GM12878 (cell line): ENCODE results near the gene GPSM1. TPM values are rescaled to one million over a fixed set of nuclear protein-coding genes. Genes with fewer than 3 reads are reported as not detected.

ENCODE experiments used
- ATAC-seq: fragments of 200-7000 bp; cut with Tn5 transposase; 3 replicates; pipeline ENCODE4 v1.9.1; 2020; ENCODE audit warnings: mild to moderate bottlenecking, moderate library complexity
- BruUV-seq: library from RNA; stranded (reverse); fragments of 400-500 nt; replicated peaks from 2 replicates; lab custom pipeline; 2021; lab: Mats Ljungman, UMichigan
- CTCF ChIA-PET: fragments of 300-600 bp; sonication (Branson Sonifier 250); formaldehyde crosslinking; extraction: SDS; loops from one replicate; lab custom pipeline; 2021; ENCODE audit warnings: inconsistent platforms; lab: Yijun Ruan, JAX
- POLR2A ChIA-PET: fragments of 350-600 bp; formaldehyde crosslinking; extraction: SDS; loops from one replicate; lab custom pipeline; 2021; ENCODE audit warnings: inconsistent platforms; lab: Charles Lee
- RAD21 ChIA-PET: fragments of 300-600 bp; sonication (Branson Sonifier 250); formaldehyde crosslinking; loops from one replicate; lab custom pipeline; 2023; ENCODE audit warnings: antibody characterized with exemption; ENCODE audit not compliant: unreplicated experiment; lab: Charles Lee
- SMC1A ChIA-PET: fragments of 300-600 bp; sonication (Branson Sonifier 250); formaldehyde crosslinking; loops from one replicate; lab custom pipeline; 2023; ENCODE audit not compliant: unreplicated experiment, uncharacterized antibody; lab: Charles Lee
- DNase-seq: peaks from one replicate; pipeline ENCODE4 v3.0.0-alpha.2; 2011; ENCODE audit warnings: low read depth, low spot score
- FAIRE-seq: peaks from 3 replicates; lab custom pipeline; 2011; peaks lifted over from hg19 to GRCh38; lab: Jason Lieb, UNC
- H2AFZ ChIP-seq: 2 replicates; pipeline ENCODE4 v1.6.0; 2011; ENCODE audit warnings: low read depth, low read length, control low read depth; ENCODE audit not compliant: control insufficient read depth
- H3K27ac ChIP-seq: 2 replicates; pipeline ENCODE4 v1.5.1; 2011; ENCODE audit warnings: control low read depth; ENCODE audit not compliant: control insufficient read depth, insufficient read depth
- H3K27me3 ChIP-seq, 2 experiments: replicated peaks in 1 of 2; 2 replicates each; pipeline versions ENCODE4 v1.6.0 to v1.6.1; 2011; ENCODE audit warnings: low read length in 1 of 2; ENCODE audit not compliant: control insufficient read depth in 2 of 2, insufficient read depth in 2 of 2
- H3K36me3 ChIP-seq, 2 experiments: 2 replicates each; pipeline ENCODE4 v1.5.1; 2011; ENCODE audit warnings: low read length in 1 of 2; ENCODE audit not compliant: control insufficient read depth in 2 of 2, insufficient read depth in 2 of 2
- H3K4me1 ChIP-seq: 2 replicates; pipeline ENCODE4 v1.6.1; 2011; ENCODE audit warnings: mild to moderate bottlenecking, low read length, moderate library complexity, mixed read lengths; ENCODE audit not compliant: control insufficient read depth, insufficient read depth
- H3K4me2 ChIP-seq: 2 replicates; pipeline ENCODE4 v1.6.0; 2011; ENCODE audit warnings: control low read depth; ENCODE audit not compliant: control insufficient read depth, insufficient read depth
- H3K4me3 ChIP-seq: fragments of 200-600 bp; sonication (generic); 2 replicates; pipeline ENCODE4 v1.5.1; 2016
- H3K79me2 ChIP-seq: 2 replicates; pipeline ENCODE4 v1.6.0; 2011; ENCODE audit warnings: low read length; ENCODE audit not compliant: control insufficient read depth, insufficient read depth
- H3K9ac ChIP-seq: 2 replicates; pipeline ENCODE4 v1.8.0; 2011; ENCODE audit warnings: low read length, control low read depth, mixed read lengths; ENCODE audit not compliant: control insufficient read depth, insufficient read depth
- H3K9me3 ChIP-seq: replicated peaks from 3 replicates; pipeline ENCODE4 v1.5.1; 2011; ENCODE audit warnings: mild to moderate bottlenecking, low read length; ENCODE audit not compliant: control insufficient read depth, insufficient read depth
- H4K20me1 ChIP-seq: 2 replicates; pipeline ENCODE4 v1.6.0; 2011; ENCODE audit not compliant: control insufficient read depth, insufficient read depth
- CHD1 ChIP-seq: IDR thresholded peaks from 2 replicates; pipeline ENCODE4 v1.6.1; 2012; ENCODE audit warnings: low read depth, low read length, improper control_type of control experiment
- EP300 ChIP-seq, 2 experiments: fragments of 150-350 bp in 1 of 2; IDR thresholded peaks; 2 replicates each; pipeline ENCODE4 v1.6.1; 2011 to 2012; ENCODE audit warnings: low read depth in 2 of 2, low read length in 2 of 2, borderline replicate concordance in 1 of 2, improper control_type of control experiment in 1 of 2, inconsistent platforms in 1 of 2; ENCODE audit not compliant: control insufficient read depth in 1 of 2
- ESRRA ChIP-seq: IDR thresholded peaks from 2 replicates; pipeline ENCODE4 v1.6.1; 2012; ENCODE audit warnings: mild to moderate bottlenecking, low read length, improper control_type of control experiment
- EZH2 ChIP-seq: IDR thresholded peaks from 2 replicates; pipeline ENCODE4 v1.6.1; 2012; ENCODE audit warnings: low read depth, mild to moderate bottlenecking, control low read depth, inconsistent platforms, low read length, borderline replicate concordance; ENCODE audit not compliant: control insufficient read depth
- FOXM1 ChIP-seq: IDR thresholded peaks from 2 replicates; pipeline ENCODE4 v1.6.1; 2012; ENCODE audit warnings: low read depth, mild to moderate bottlenecking, inconsistent platforms, low read length, moderate library complexity
- KLF5 ChIP-seq: fragments of 450-650 bp; IDR thresholded peaks from 2 replicates; pipeline ENCODE4 v1.6.1; 2014; ENCODE audit warnings: mild to moderate bottlenecking; ENCODE audit not compliant: partially characterized antibody
- NR2C2 ChIP-seq: IDR thresholded peaks from 2 replicates; pipeline ENCODE4 v1.6.1; 2011; ENCODE audit warnings: borderline replicate concordance, low read depth; ENCODE audit not compliant: control insufficient read depth, insufficient read length
- PKNOX1 ChIP-seq: fragments of 450-650 bp; IDR thresholded peaks from 2 replicates; pipeline ENCODE4 v1.6.1; 2016; ENCODE audit warnings: mild to moderate bottlenecking
- RCOR1 ChIP-seq: conservative IDR thresholded peaks from 2 replicates; pipeline ENCODE4 v1.6.1; 2012; ENCODE audit warnings: low read depth, low read length, improper control_type of control experiment
- SMC3 ChIP-seq: IDR thresholded peaks from 2 replicates; pipeline ENCODE4 v1.6.1; 2011; ENCODE audit warnings: low read length, improper control_type of control experiment, borderline replicate concordance
- USF1 ChIP-seq: IDR thresholded peaks from 2 replicates; pipeline ENCODE4 v1.6.1; 2011; ENCODE audit warnings: borderline replicate concordance, low read depth, mild to moderate bottlenecking, moderate library complexity, mixed read lengths, low read length; ENCODE audit not compliant: insufficient read depth; ENCODE audit errors: extremely low read length
- YY1 ChIP-seq: IDR thresholded peaks from 2 replicates; pipeline ENCODE4 v1.6.1; 2011; ENCODE audit warnings: low read depth, mild to moderate bottlenecking, low read length
- WGBS: methylation state at CpG from one replicate; pipeline ENCODE4 v1.1.6; 2016; ENCODE audit warnings: low lambda C conversion rate; ENCODE audit not compliant: insufficient replicate concordance, insufficient coverage; ENCODE audit errors: missing lambda C conversion rate; 5-methylcytosine and 5-hydroxymethylcytosine counted together
- in situ Hi-C: fragments of 300-500 bp; cut with MboI; formaldehyde crosslinking; loops from 9 replicates; pipeline ENCODE4 v1.14.3; 2018; ENCODE audit warnings: mixed read lengths
- intact Hi-C: fragments of 100-400 bp; cut with micrococcal nuclease; formaldehyde crosslinking; loops from one replicate; pipeline ENCODE4 v1.14.2; 2022; ENCODE audit not compliant: unreplicated experiment
- polyA plus RNA-seq, 11 experiments: library from polyadenylated mRNA; depleted of rRNA in 4 of 11; unstranded in 6 of 11; stranded (reverse) in 5 of 11; fragments of >200 nt; fragmentation: Nextera tagmentation in 4 of 11; fragmentation: Illumina TruSeq in 1 of 11; extraction: Ambion mirVana in 4 of 11; extraction: Trizol in 1 of 11; gene quantifications; 1 replicate in 1 of 11; 2 replicates in 10 of 11; pipeline versions ENCODE4 v1.2.1 to v1.2.3, GENCODE V29; 2011 to 2016; ENCODE audit warnings: inconsistent platforms in 2 of 11, missing spikeins in 2 of 11, low read depth in 1 of 11
- total RNA-seq, 4 experiments: library from RNA; depleted of rRNA in 3 of 4; stranded (reverse); fragments of >200 nt in 3 of 4; fragmentation: Illumina TruSeq in 1 of 4; extraction: Trizol in 1 of 4; gene quantifications; 2 replicates each; pipeline versions ENCODE4 v1.2.1 to v1.2.3, GENCODE V29; 2013 to 2021
- TF ChIP-seq, protein P1 (sequence below): fragments of 450-650 bp; formaldehyde crosslinking; IDR thresholded peaks from 2 replicates; pipeline ENCODE4 v1.5.0; 2022; ENCODE audit warnings: mild to moderate bottlenecking, missing genetic modification characterization

Gene GPSM1
- total and polyA plus RNA-seq, 10 of the 15 experiments (the other 5 are each of a cell fraction or from before 2014, with no cell fraction given): 0.04 to 0.10 (median 0.10) TPM; not detected in 7

- ChIA-PET RAD21 (interaction anchor here (1.3 kb wide), 1 partner anchor 40 kb away, joined by 3 read pairs; no protein-coding TSS in a partner anchor), POLR2A (no interaction called here), SMC1A (no interaction called here), CTCF (interaction anchor here (1.1 kb wide), 1 partner anchor 15 kb away, joined by 3 read pairs; no protein-coding TSS in a partner anchor)
- ATAC-seq: no peak
- Histone ChIP-seq H3K9me3 (peaks cover 2% of the 10 kb centered on the region; the same call in 1 of the 3 replicates), H2AFZ (no peak overlapping the region), H3K4me3 (no peak overlapping the region), H3K4me2 (no peak overlapping the region), H3K36me3 (no peaks in the 10 kb centered on the region), H4K20me1 (no peaks in the 10 kb centered on the region), H3K27ac (no peak overlapping the region), H3K4me1 (no peaks in the 10 kb centered on the region), H3K27me3 (peaks cover 8 to 11% of the 10 kb centered on the region in 2 experiments), H3K79me2 (no peaks in the 10 kb centered on the region), H3K9ac (no peak overlapping the region)
- in situ Hi-C loops: no loop called here
- intact Hi-C loops: no loop called here
- 60% methylated on average over 23 of the region's 23 CpGs for WGBS
- FAIRE-seq: no peak
- BruUV-seq: no TSS peak
- no peak for DNase-seq
- no peak for TF ChIP-seq PKNOX1
- no peak for TF ChIP-seq RCOR1
- no peak for TF ChIP-seq NR2C2
- TF ChIP-seq EZH2: no peak
- TF ChIP-seq KLF5: no peak
- TF ChIP-seq EP300 (IDR thresholded peaks at IDR 0.05; ENCODE audit: borderline replicate concordance in 1 of 2, control insufficient read depth in 1 of 2, low read depth in 2 of 2, low read length in 2 of 2): no peak
- TF ChIP-seq, protein P1, sequence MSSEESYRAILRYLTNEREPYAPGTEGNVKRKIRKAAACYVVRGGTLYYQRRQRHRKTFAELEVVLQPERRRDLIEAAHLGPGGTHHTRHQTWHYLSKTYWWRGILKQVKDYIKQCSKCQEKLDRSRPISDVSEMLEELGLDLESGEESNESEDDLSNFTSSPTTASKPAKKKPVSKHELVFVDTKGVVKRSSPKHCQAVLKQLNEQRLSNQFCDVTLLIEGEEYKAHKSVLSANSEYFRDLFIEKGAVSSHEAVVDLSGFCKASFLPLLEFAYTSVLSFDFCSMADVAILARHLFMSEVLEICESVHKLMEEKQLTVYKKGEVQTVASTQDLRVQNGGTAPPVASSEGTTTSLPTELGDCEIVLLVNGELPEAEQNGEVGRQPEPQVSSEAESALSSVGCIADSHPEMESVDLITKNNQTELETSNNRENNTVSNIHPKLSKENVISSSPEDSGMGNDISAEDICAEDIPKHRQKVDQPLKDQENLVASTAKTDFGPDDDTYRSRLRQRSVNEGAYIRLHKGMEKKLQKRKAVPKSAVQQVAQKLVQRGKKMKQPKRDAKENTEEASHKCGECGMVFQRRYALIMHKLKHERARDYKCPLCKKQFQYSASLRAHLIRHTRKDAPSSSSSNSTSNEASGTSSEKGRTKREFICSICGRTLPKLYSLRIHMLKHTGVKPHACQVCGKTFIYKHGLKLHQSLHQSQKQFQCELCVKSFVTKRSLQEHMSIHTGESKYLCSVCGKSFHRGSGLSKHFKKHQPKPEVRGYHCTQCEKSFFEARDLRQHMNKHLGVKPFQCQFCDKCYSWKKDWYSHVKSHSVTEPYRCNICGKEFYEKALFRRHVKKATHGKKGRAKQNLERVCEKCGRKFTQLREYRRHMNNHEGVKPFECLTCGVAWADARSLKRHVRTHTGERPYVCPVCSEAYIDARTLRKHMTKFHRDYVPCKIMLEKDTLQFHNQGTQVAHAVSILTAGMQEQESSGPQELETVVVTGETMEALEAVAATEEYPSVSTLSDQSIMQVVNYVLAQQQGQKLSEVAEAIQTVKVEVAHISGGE (CRISPR knock-in tag): no peak
- no peak for TF ChIP-seq ESRRA
- no peak for TF ChIP-seq YY1
- no peak for TF ChIP-seq CHD1
- no peak for TF ChIP-seq SMC3
- TF ChIP-seq USF1: no peak
- TF ChIP-seq FOXM1: no peak
Measured at GRCh38 chr9:136322756-136323330, 4.5 kb upstream of the GPSM1 start.
